ENCODE results near the gene ELAVL3. TPM values are rescaled to one million over a fixed set of nuclear protein-coding genes. Genes with fewer than 3 reads are reported as not detected.
A peak's percentile ranks its signal among the peaks of the same experiment; 100 is the strongest.

ELAVL3 gene
- polyA plus RNA-seq, 1 of the 3 experiments (the other 2 are of a cell fraction), result 0.48 TPM

DNA sequence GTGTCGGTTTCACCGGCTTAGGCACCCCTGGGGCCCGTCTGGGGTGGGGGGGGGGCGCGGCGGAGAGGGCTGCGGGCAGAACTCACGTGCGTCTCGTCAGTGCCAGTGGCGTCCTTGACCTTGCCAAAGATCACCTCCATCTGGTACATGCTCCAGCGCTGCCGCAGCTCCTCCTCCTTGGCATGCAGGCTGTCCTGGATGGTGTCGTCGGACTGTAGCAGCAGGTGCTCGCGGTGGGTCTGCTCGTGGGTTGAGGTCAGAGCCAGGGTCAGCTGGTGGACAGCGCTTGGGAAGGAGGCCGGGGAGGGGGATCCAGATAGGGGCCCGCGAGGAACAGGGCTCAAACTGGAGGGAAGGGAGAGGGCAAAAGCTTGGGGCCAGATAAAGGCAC, 57.1 kb downstream of the ELAVL3 start:
- WGBS (ENCODE audit: low lambda C conversion rate), result 65% methylated on average over 19 of the region's 22 CpGs
- Histone ChIP-seq H4K20me1 (ENCODE audit: insufficient read depth) (no peaks in the 10 kb centered on the region), H3K36me3 (replicated peaks in 1 of 2; ENCODE audit: control insufficient read depth in 1 of 2, insufficient read depth in 2 of 2, low read length in 1 of 2) (no peaks in the 10 kb centered on the region), H3K9me2 (no peaks in the 10 kb centered on the region), H3F3A (replicated peaks; ENCODE audit: insufficient read depth) (peaks cover 6% of the 10 kb centered on the region), H2AFZ (ENCODE audit: low read depth) (no peak overlapping the region), H3K27me3 (ENCODE audit: insufficient read depth) (no peaks in the 10 kb centered on the region), H3K4me1 (ENCODE audit: control insufficient read depth in 1 of 2, insufficient read depth in 2 of 2, low read depth in 1 of 2, low read length in 1 of 2) (no peaks in the 10 kb centered on the region; a peak in 1 of 4 replicates), H3K27ac (ENCODE audit: low read depth in 2 of 2, low read length in 1 of 2) (no peak overlapping the region), H3K79me2 (ENCODE audit: insufficient read depth) (no peaks in the 10 kb centered on the region), H3K4me2 (no peak overlapping the region), H3K4me3 (ENCODE audit: low read depth in 2 of 2, low read length in 1 of 2) (no peak overlapping the region), H3K9me3 (no peaks in the 10 kb centered on the region), H3K9ac (no peak overlapping the region)
- TF ChIP-seq NRF1 (IDR thresholded peaks at IDR 0.05; ENCODE audit: low read depth, low read length) (no peak), EZH2phosphoT487 (IDR thresholded peaks at IDR 0.05; ENCODE audit: borderline replicate concordance, low read depth) (no peak), YY1 (IDR thresholded peaks at IDR 0.05; ENCODE audit: low read depth) (no peak), TAF1 (IDR thresholded peaks at IDR 0.05; ENCODE audit: borderline replicate concordance, low read depth, low read length) (no peak), FOSL2 (IDR thresholded peaks at IDR 0.05; ENCODE audit: borderline replicate concordance, low read depth) (no peak), SIN3A (IDR thresholded peaks at IDR 0.05; ENCODE audit: borderline replicate concordance, low read depth, low read length) (no peak), MXI1 (IDR thresholded peaks at IDR 0.05; ENCODE audit: low read depth, low read length) (no peak), SMC3 (IDR thresholded peaks at IDR 0.05; ENCODE audit: low read depth, low read length) (no peak), TEAD4 (IDR thresholded peaks at IDR 0.05; ENCODE audit: borderline replicate concordance, insufficient read depth) (no peak), TCF12 (IDR thresholded peaks at IDR 0.05) (no peak), EP300 (IDR thresholded peaks at IDR 0.05; ENCODE audit: borderline replicate concordance in 1 of 2, low read depth in 1 of 2, low read length in 1 of 2) (no peak), RFX5 (IDR thresholded peaks at IDR 0.05; ENCODE audit: low read length) (no peak)
- TF ChIP-seq, protein P1, sequence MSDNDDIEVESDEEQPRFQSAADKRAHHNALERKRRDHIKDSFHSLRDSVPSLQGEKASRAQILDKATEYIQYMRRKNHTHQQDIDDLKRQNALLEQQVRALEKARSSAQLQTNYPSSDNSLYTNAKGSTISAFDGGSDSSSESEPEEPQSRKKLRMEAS (IDR thresholded peaks at IDR 0.05; ENCODE audit: low read depth), result no peak
- TF ChIP-seq, protein P2, sequence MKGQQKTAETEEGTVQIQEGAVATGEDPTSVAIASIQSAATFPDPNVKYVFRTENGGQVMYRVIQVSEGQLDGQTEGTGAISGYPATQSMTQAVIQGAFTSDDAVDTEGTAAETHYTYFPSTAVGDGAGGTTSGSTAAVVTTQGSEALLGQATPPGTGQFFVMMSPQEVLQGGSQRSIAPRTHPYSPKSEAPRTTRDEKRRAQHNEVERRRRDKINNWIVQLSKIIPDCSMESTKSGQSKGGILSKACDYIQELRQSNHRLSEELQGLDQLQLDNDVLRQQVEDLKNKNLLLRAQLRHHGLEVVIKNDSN (IDR thresholded peaks at IDR 0.05; ENCODE audit: borderline replicate concordance, low read depth), result no peak
- ChIA-PET POLR2A (no interaction called here), CTCF (interaction anchor here (0.7 to 1.5 kb wide), 4 partner anchors 9 to 42 kb away, joined by 3 to 4 read pairs (median 4); partner anchors contain the start of genes ODAD3 and PRKCSH)
- peak; percentile 33 for DNase-seq

DNA sequence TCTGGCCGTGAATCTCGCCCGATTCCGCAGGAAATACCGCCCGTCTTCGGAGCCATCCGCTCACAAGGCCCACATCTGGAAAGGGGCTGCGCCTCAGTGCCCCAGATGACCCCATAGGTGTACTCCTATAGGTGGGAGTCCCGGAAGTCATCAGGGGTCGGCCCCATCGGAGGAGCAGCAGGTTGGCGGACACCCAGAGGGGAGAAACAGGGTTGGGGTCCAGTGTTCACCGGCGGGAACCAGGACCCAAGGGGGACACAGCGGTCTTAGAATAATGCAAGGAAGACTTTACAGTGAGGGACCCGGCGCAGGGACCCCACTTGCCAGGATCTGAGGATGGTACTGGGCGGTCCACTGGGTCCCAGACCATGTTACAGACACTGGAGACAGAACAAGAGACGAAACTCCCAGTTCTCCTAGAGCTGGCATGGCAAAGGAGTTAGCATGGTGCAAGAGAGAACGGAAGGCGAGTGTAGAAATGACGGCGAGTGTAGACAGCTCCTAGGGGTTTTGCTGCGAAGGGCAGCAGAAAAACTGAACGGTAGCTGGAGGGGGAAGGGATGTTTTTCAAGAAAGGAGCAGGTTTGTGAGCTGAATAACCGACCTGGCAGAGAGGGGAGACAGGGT, 57.6 kb downstream of the ELAVL3 start:
- no peak overlapping the region for H3K9ac ChIP-seq
- H3K27ac ChIP-seq (ENCODE audit: low read depth in 2 of 2, low read length in 1 of 2), result no peak overlapping the region
- H3K4me1 ChIP-seq (ENCODE audit: control insufficient read depth in 1 of 2, insufficient read depth in 2 of 2, low read depth in 1 of 2, low read length in 1 of 2), result no peaks in the 10 kb centered on the region; a peak in 1 of 4 replicates
- H3F3A ChIP-seq (replicated peaks; ENCODE audit: insufficient read depth), result peaks cover 6% of the 10 kb centered on the region
- H3K9me3 ChIP-seq, result no peaks in the 10 kb centered on the region
- TF ChIP-seq, protein P3, sequence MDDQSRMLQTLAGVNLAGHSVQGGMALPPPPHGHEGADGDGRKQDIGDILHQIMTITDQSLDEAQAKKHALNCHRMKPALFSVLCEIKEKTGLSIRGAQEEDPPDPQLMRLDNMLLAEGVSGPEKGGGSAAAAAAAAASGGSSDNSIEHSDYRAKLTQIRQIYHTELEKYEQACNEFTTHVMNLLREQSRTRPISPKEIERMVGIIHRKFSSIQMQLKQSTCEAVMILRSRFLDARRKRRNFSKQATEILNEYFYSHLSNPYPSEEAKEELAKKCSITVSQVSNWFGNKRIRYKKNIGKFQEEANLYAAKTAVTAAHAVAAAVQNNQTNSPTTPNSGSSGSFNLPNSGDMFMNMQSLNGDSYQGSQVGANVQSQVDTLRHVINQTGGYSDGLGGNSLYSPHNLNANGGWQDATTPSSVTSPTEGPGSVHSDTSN (IDR thresholded peaks at IDR 0.05), result no peak
- TF ChIP-seq YY1 (IDR thresholded peaks at IDR 0.05; ENCODE audit: low read depth) (no peak), RAD21 (IDR thresholded peaks at IDR 0.05; ENCODE audit: low read length) (no peak), POLR2AphosphoS5 (IDR thresholded peaks at IDR 0.05; ENCODE audit: low read depth, low read length) (no peak), MXI1 (IDR thresholded peaks at IDR 0.05; ENCODE audit: low read depth, low read length) (no peak), EZH2phosphoT487 (IDR thresholded peaks at IDR 0.05; ENCODE audit: borderline replicate concordance, low read depth) (no peak), GATA2 (CRISPR knock-in tag; IDR thresholded peaks at IDR 0.05) (no peak)
- no peak overlapping the region for H3K4me3 ChIP-seq (ENCODE audit: low read depth in 2 of 2, low read length in 1 of 2)
- ChIA-PET POLR2A (interaction anchor here (1.0 kb wide), 1 partner anchor 57 kb away, joined by 3 read pairs; the partner anchor contains the start of gene ELAVL3), CTCF (interaction anchor here (1.1 to 1.5 kb wide), 3 partner anchors 10 to 42 kb away, joined by 3 to 4 read pairs (median 4); partner anchors contain the start of gene ODAD3)
- no peaks in the 10 kb centered on the region for H3K36me3 ChIP-seq (replicated peaks in 1 of 2; ENCODE audit: control insufficient read depth in 1 of 2, insufficient read depth in 2 of 2, low read length in 1 of 2)
- H4K20me1 ChIP-seq (ENCODE audit: insufficient read depth), result no peaks in the 10 kb centered on the region
- DNase-seq, result no peak
- 84% methylated on average over 21 of the region's 27 CpGs for WGBS (ENCODE audit: low lambda C conversion rate)
- H3K27me3 ChIP-seq (ENCODE audit: insufficient read depth), result no peaks in the 10 kb centered on the region
- no peaks in the 10 kb centered on the region for H3K9me2 ChIP-seq
- no peaks in the 10 kb centered on the region for H3K79me2 ChIP-seq (ENCODE audit: insufficient read depth)
- H3K4me2 ChIP-seq, result no peak overlapping the region
- H2AFZ ChIP-seq (ENCODE audit: low read depth), result no peak overlapping the region

Measured in SK-N-SH (cell line).